H54 (cell line): Measurements from ENCODE around the gene CCDC187.
A peak's percentile ranks its signal among the peaks of the same experiment; 100 is the strongest.
"Not testable (repeated sequence)": the region's sequence is repeated elsewhere in the genome, so short reads cannot be mapped to it uniquely, and the experiment has no call there.

Experiments
- DNase-seq: peaks from one replicate; pipeline ENCODE4 v3.0.0; 2011; ENCODE audit warnings: low spot score, mixed read lengths; ENCODE audit not compliant: insufficient read length
- FAIRE-seq: peaks from 3 replicates; lab custom pipeline; 2011; peaks lifted over from hg19 to GRCh38; lab: Jason Lieb, UNC
- POLR2A ChIP-seq: IDR thresholded peaks from 2 replicates; pipeline ENCODE4 v1.6.1; 2011; ENCODE audit warnings: low read depth, mild to moderate bottlenecking, low read length

Gene CCDC187

DNA sequence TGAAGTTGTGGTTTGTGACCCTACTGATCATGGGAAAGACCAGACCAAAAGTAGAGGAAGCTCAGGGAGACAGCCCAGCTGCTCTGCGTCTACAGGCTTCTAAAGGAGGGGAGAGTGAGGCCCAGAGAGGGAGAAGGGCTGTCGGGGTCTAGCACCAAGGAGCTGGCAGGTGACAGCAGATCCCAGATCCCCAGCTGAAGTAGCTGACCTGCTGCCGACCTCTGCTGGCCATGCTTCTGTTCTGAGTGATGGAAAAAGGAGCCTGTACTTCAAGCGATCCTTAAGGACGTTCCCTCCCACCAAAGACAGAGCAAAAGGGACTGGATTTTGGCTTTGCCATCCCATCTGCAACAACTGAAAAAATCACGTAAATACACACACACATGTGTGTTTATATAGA, 35.6 kb downstream of the CCDC187 start:
- no peak for TF ChIP-seq POLR2A
- no peak for DNase-seq
- FAIRE-seq: no peak

DNA sequence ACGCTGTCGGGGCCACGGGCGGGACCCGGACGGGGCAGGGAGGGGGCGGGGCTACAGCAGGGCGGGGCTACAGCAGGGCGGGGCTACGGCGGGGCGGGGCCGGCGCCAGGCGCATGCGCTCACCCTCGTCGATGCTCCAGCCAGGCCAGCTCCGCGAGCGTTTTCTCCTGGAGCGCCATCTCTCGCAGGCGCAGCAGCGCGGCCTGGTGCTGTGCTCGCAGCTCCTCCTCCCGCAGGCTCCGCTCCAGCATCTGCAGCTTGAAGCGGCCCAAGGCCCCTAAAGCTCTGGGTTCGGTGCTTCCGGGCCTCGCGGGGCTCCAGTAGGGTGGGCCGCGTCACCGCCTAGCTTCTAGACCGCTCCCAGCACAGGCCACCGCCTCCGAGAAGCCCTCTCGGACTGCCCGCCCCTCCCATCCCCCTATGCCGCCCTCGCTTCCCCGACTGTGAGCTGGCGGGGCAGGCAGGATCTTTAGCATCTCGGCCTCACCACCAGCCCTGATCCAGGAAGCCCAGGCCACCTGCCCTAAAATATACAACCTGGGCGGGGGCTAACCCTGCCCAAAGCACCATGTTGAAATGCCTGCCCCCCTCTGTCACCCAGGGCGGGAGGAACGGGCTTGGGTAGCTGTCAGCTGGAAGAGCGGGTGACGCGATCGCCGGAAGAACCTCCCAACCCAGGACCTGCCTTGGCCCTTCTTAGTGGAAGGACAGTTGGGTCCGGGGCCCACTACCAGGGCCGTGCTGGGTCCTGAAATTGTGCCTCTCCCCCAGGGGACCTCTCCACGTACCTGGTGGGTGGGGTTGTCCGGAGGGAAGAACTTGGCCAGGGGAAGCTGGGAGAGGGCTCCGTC, 36.4 kb downstream of the CCDC187 start:
- TF ChIP-seq POLR2A: peak; percentile 43; the same call in 1 of the 2 replicates
- no peak for FAIRE-seq
- peak; percentile 99 for DNase-seq

DNA sequence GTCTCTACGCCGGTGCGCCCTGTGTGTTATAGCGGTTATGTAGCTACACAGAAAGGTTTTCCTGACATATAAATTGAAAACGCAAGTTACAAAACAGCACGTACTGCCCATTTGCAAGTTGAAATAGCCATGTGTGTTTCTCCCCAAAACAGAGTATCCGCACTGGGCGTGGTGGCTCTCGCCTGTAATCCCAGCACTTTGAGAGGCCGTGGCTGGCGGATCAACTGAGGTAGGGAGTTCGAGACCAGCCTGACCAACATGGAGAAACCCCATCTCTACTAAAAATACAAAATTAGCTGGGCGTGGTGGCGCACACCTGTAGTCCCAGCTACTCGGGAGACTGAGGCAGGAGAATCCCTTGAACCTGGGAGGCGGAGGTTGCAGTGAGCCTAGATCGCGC, 37.3 kb downstream of the CCDC187 start:
- not testable (repeated sequence) for DNase-seq, FAIRE-seq

GRCh38 chr9:136265561-136266355, 38.1 kb downstream of the CCDC187 start:
- no peak for DNase-seq
- TF ChIP-seq POLR2A: no peak

GRCh38 chr9:136264441-136265405, 39.2 kb downstream of the CCDC187 start:
- no peak for TF ChIP-seq POLR2A
- DNase-seq: no peak
- no peak for FAIRE-seq

More at GRCh38 chr9:136265561-136266355, 38.1 kb downstream of the CCDC187 start:
- FAIRE-seq: no peak

GRCh38 chr9:136264031-136264430, 39.9 kb downstream of the CCDC187 start:
- DNase-seq (no peak), FAIRE-seq (no peak)
- no peak for TF ChIP-seq POLR2A

DNA sequence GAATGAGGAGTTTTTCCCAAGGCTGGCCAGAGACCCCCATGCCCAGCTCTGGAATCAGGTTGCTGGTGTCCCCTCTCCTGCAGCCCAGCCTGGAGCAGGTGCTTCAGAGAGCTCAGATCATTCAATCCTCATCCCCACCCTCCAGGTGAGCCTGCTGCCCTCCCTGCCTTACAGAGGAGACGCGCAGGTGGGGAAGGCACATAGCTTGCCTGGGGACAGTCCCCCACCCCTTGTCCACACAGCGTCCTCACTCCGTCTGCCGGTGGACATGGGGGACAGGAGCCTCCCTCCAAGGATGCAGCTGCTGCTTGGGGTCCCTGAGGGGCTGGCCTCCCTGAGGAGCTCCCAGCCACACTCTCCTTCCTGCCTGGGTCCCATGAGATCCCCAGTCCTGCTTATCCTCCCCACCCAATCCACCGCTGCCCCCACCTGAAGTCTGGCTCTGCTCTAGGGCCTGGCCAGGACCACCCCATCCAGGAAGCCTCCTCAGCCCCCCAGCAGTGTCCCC, 41.2 kb downstream of the CCDC187 start:
- TF ChIP-seq POLR2A: no peak
- no peak for DNase-seq
- FAIRE-seq: no peak

GRCh38 chr9:136261686-136262430, 42.0 kb downstream of the CCDC187 start:
- FAIRE-seq: no peak
- DNase-seq: no peak
- TF ChIP-seq POLR2A: no peak

GRCh38 chr9:136260936-136261472, 42.9 kb downstream of the CCDC187 start:
- no peak for DNase-seq
- no peak for TF ChIP-seq POLR2A
- FAIRE-seq: no peak

- FAIRE-seq: no peak
- no peak for DNase-seq
- TF ChIP-seq POLR2A: no peak
Measured at GRCh38 chr9:136260521-136260920, 43.4 kb downstream of the CCDC187 start.

GRCh38 chr9:136259836-136260235, 44.1 kb downstream of the CCDC187 start:
- TF ChIP-seq POLR2A: no peak
- DNase-seq (no peak), FAIRE-seq (no peak)

DNA sequence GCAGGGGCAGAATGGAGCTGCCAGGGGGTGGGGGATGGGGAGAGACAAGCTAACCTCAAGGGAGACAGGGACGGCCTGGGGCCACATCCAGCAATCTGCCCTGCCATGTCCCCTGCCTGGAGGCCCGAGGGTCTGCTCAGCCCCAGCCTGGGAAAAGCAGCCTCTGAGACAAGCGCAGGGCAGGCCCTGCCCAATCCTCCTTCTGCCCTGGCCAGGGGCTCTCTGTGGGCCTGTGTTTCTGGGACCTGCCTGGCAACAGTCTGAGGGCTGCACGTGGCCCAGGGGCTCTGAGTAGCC, 44.4 kb downstream of the CCDC187 start:
- TF ChIP-seq POLR2A: no peak
- DNase-seq (no peak), FAIRE-seq (no peak)
